NCI-H774 (cell line): Measurements from ENCODE around the gene PAX5.
"Not testable (repeated sequence)": the region's sequence is repeated elsewhere in the genome, so short reads cannot be mapped to it uniquely, and the experiment has no call there.

Experiments
- DNase-seq: peaks from one replicate; lab custom pipeline; 2025; lab: John Stamatoyannopoulos, UW

The PAX5 gene

GRCh38 chr9:37033682-37034304, at the start of gene PAX5:
TSS of gene PAX5 (minus strand) at chr9:37034268. CDS start at chr9:37034031, 237 bp downstream.
- DNase-seq, result no peak

GRCh38 chr9:37083654-37084053, 49.6 kb upstream of the PAX5 start:
- no peak for DNase-seq

GRCh38 chr9:37082214-37082765, 48.2 kb upstream of the PAX5 start:
- no peak for DNase-seq

DNA sequence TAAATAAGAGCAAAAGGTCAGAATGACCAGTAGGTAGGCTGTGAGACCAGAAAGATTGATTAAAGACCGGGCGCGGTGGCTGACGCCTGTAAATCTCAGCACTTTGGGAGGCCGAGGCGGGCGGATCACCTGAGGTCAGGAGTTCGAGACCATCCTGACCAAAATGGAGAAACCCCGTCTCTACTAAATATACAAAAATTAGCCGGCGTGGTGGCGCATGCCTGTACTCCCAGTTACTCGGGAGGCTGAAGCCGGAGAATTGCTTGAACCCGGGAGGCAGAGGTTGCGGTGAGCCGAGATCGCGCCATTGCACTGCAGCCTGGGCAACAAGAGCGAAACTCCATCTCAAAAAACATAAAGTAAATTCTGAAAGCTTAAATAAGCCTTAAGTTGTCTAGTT, 47.4 kb upstream of the PAX5 start:
- DNase-seq, result not testable (repeated sequence)

DNA sequence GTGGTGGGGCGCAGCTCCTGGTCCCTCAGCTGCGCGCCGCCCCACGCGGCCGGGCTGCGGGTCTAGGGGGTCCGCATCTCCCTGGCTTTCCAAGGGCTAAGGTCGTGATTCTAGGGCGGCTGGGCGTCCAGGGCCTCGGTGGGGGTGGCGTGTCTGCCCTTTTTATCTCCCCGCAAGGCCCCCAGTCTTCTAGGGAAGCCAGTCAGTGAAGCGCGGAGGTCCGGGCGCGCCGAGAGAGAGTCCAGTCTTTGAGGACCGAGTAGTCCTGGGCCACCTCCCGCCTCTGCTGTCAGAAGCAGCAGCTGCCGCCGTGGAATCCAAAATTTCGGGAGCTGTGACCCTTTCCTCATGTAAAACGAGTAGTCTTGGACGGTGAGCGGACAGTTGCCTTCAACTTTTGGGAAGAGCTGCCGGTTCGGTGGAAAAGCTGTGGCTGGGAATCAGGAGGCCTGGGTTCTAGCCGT, 46.1 kb upstream of the PAX5 start:
- not testable (repeated sequence) for DNase-seq

DNA sequence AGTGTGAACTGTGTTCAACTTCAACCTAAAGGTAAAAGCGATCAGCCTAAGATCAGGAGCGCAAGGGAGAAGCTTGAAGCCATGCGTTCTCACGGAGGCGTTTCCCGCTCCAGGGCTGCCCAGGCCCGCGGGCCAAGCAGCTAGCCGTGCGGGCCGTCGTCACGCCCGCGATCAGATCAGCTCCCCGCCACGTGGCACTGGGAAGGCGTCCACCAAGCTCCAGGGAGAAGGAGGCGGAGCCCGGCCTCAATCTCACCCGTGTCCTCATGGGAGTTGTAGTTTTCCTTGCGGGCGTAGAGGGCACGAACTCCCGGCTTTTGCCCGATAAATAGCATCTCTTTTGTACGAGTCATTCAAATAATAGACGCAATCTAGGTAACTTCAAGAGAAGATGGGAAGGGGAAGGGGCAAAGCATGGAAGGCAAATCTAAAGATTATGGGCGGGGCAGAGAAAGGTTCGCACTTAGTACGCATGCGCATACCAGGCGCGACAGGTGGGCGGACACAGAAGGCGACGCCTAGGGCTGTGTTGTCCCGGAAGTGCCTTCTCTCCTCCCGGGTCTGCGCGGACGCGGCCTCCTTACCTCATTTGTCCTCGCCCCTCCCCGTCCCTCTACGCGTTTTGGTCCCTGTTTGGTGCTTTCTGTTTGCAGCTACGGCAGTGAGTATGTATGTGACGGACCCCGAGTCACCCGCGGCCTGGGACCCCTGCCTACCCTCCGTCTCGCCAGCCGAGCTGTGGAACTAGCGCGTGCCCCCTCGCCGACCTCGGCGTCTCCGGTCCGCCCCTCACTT, 45.5 kb upstream of the PAX5 start:
- peak; percentile 90 for DNase-seq

DNA sequence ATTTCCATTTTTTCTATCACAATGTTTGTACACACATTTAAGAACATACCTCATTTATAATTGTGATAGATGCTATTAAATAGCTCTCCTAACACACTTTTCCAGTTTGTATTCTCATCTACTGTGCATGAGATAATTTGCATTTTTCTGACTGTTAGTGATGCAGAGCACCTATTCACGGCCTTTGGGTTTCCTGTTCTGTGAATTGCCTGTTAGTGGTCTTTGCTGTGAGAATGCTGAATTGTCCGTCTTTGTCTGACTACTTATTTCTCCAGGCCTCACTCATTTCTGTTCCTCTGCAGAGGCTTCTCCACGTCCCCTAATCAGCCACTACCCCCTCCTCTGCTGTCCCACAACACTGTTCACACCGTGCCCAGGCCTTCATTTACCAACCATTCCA, 40.7 kb upstream of the PAX5 start:
- not testable (repeated sequence) for DNase-seq

GRCh38 chr9:37066139-37066725, 32.2 kb upstream of the PAX5 start:
- DNase-seq, result no peak

GRCh38 chr9:37062336-37062735, 28.3 kb upstream of the PAX5 start:
- DNase-seq, result no peak

- no peak for DNase-seq
Observed at GRCh38 chr9:37061768-37062167, 27.7 kb upstream of the PAX5 start.

GRCh38 chr9:37060833-37061232, 26.8 kb upstream of the PAX5 start:
- DNase-seq, result no peak

DNA sequence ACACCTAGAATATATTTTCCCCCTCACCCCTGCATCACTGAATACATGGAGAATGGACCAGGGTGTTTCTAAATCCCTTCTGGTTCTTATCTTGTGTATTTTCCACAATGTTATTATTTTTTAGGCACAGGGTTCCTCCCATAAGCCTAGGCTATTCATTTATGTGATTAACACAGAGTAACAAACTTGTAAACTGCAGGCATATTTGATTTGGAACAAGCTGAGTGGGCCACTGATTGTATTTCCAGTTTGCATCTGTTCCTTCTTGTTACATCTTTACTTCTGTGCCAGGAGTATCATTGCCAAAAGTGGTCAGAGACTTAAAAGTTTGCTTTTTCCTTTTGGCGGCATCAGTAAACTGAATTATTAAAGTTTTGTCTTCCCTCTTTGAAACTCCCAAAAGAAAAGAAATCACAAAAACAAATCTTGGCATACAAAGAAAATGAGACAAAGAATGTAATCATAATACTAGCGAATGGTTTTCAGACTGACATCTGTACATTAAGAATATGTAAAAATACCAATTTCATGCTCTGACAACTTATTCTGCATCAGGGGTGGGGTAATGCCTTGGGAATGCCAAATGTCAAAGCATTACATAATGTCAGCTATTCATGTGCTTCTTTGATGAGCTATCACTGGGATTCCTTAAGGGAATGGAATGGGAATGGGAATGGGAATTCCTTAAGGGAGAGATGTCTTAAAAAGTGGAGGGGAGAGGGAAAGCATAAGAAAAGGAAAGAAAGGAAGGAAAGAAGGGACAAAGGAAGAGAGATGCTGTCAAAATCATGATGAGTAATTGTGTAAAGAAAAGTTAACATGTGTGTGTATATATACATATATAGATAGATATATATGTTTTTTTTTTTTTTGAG, 22.2 kb upstream of the PAX5 start:
- DNase-seq, result no peak

DNA sequence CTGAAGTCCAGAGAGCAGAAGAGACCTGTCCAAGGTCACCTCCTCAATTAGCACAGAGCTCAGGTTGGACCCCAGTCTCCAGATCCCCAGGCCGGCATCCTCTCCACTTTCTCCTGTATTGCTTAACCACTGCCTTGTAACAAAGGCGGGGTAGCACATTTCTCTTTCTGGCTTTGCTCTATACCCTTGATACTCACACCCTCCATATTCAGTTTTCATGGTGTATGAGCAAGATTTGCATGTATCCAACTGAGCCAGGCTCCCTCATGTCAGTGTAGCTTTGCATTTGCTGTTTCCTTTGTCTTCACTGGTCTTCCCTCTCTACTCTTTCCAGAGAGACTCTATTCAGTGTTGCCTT, 20.3 kb upstream of the PAX5 start:
- DNase-seq, result not testable (repeated sequence)

GRCh38 chr9:37053684-37054362, 19.8 kb upstream of the PAX5 start:
- no peak for DNase-seq

DNA sequence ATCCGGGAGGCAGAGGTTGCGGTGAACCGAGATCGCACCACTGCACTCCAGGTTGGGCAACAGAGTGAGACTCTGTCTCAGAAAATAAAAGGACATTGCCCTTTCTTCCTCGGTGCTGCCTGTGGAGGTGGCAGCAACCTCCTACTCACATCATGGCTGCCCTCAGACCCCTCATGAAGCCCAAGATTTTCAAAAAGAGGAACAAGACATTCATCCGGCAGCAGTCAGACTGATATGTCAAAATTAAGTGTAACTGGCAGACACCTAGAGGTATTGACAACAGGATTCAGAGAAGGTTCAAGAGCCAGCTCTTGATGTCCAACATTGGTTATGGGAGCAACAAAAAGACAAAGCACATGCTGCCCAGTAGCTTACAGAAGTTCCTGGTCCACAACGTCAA, 12.6 kb upstream of the PAX5 start:
- DNase-seq, result no peak

- no peak for DNase-seq
Observed at GRCh38 chr9:37042421-37042820, 8.4 kb upstream of the PAX5 start.

DNA sequence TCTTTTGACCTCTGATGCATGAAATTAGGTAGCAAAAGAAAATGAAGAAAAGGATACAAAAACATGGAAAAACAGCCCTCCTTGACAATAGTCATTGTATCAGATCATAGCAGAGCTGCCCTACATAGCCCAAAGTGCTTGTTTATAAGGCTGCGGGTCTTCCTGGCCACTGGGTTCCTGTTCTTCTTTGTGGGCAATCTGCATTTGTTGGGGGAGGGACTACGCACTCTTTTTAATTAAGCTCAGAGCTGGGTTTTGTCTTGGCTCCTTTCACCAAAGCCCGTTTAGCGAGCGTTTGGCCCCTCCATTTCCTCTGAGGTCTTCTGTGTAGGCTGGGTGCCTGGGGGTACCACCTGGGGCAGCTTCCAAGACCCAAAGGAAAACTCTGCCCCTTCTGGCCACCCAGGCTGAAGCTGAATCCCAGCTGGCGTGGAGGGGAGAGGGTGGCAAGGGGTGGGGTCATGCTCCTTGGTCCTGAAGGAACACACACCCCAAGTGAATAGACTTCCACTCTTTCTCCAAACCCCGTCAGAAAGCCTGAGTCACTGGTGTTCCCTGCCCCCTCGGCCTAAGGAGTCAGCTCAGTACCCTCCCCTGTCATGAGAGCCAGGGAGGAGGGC, 6.5 kb upstream of the PAX5 start:
- no peak for DNase-seq

- no peak for DNase-seq
Observed at GRCh38 chr9:37038943-37039464, 4.9 kb upstream of the PAX5 start.

DNA sequence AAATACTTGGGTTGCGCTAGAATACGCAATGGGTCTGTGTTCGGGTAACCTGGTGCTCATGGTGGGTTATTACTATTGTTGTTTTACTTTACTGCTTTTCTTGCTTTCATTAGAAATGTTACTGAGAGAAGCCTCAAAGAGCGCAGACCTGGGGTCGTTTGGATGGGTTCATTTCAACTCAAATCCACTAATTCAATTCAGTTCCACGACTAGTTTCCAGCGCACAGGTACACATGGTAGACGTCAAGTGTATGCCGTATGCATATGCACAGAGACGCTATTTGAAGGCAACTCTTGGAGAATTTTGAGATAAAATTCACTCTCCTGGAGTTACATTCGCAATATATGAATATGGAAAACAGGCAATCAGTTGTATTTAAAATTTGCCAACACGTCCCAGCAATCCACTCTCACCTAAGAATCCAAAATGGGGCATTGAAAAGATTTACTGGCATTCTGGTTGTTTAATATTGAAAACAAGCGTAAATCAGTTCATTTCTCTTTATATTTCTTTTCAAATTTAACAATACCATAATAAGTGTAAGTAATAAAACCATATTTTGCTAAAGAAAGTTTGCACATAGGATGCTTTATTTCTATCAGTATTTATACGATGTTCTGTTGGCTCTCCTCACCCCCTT, 4.4 kb upstream of the PAX5 start:
- no peak for DNase-seq
